Osteoblast (primary cell): Measurements from ENCODE around the gene FAM210B. TPM values are rescaled to one million over a fixed set of nuclear protein-coding genes. Genes with fewer than 3 reads are reported as not detected.

Source experiments
- DNase-seq: peaks from one replicate; pipeline ENCODE4 v3.0.0; 2011; ENCODE audit warnings: low spot score, mixed read lengths; ENCODE audit not compliant: insufficient read length; ENCODE audit errors: missing footprints
- H2AFZ ChIP-seq: 2 replicates; pipeline ENCODE4 v1.6.0; 2011; ENCODE audit warnings: mild to moderate bottlenecking, low read length
- H3K27ac ChIP-seq: 2 replicates; pipeline ENCODE4 v1.5.1; 2011; ENCODE audit warnings: mild to moderate bottlenecking, low read depth, low read length, moderate library complexity
- H3K27me3 ChIP-seq: 2 replicates; pipeline ENCODE4 v1.6.0; 2012; ENCODE audit warnings: mild to moderate bottlenecking, control low read depth, inconsistent platforms, low read length, moderate library complexity; ENCODE audit not compliant: insufficient read depth
- H3K36me3 ChIP-seq: 2 replicates; pipeline ENCODE4 v1.5.1; 2011; ENCODE audit warnings: mild to moderate bottlenecking, low read length, control low read depth, moderate library complexity; ENCODE audit not compliant: insufficient read depth
- H3K4me1 ChIP-seq: 2 replicates; pipeline ENCODE4 v1.5.1; 2011; ENCODE audit warnings: mild to moderate bottlenecking, low read length, control low read depth, moderate library complexity; ENCODE audit not compliant: insufficient read depth
- H3K4me2 ChIP-seq: 2 replicates; pipeline ENCODE4 v1.6.0; 2011; ENCODE audit warnings: mild to moderate bottlenecking, low read length; ENCODE audit not compliant: insufficient read depth
- H3K4me3 ChIP-seq: fragments of 200-600 bp; sonication (generic); 3 replicates; pipeline ENCODE4 v1.5.1; 2012; ENCODE audit warnings: mild to moderate bottlenecking, low read length, inconsistent platforms; ENCODE audit not compliant: insufficient read depth
- H3K79me2 ChIP-seq: 2 replicates; pipeline ENCODE4 v1.6.0; 2012; ENCODE audit warnings: mild to moderate bottlenecking, low read length, control low read depth, inconsistent platforms; ENCODE audit not compliant: insufficient read depth
- H3K9me3 ChIP-seq: 2 replicates; pipeline ENCODE4 v1.5.1; 2011; ENCODE audit warnings: low read depth, low read length, control low read depth
- H4K20me1 ChIP-seq: 2 replicates; pipeline ENCODE4 v1.6.0; 2012; ENCODE audit warnings: mild to moderate bottlenecking, low read length, control low read depth; ENCODE audit not compliant: insufficient read depth
- total RNA-seq: library from RNA; depleted of rRNA; stranded (reverse); fragments of >200 nt; gene quantifications from 2 replicates; pipeline ENCODE4 v1.2.3, GENCODE V29; 2012
- TF ChIP-seq, protein P1 (sequence below): IDR thresholded peaks from 2 replicates; pipeline ENCODE4 v1.5.1; 2011; ENCODE audit warnings: mild to moderate bottlenecking, low read depth, low read length, moderate library complexity; ENCODE audit errors: extremely low read depth

FAM210B gene
- total RNA-seq, 1 donor: 69.5 TPM

DNA sequence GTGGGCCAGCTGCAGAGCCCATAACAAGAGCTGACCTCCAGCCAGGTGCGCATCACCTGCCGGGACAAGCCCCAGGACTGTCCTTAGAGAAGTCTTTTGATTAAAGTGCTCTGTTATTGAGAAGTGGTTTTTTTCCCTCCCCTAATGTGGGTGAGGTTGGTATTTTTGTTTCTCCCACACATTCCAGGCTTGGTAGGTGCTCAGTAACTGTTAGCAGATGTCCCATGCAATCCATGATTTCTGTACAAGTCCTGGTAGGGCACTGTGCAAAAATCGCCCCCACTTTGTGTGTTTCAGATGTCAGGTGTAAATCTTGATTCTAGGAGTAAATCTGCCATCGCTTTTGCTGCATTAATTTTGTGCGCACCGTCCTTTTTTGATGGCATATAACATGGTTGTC, 4.7 kb downstream of the FAM210B start:
- H3K9me3 ChIP-seq: no peaks in the 10 kb centered on the region
- H3K4me3 ChIP-seq: no peak overlapping the region
- no peak overlapping the region for H2AFZ ChIP-seq
- no peak overlapping the region for H3K27ac ChIP-seq
- peaks cover 12% of the 10 kb centered on the region for H4K20me1 ChIP-seq
- H3K27me3 ChIP-seq: no peaks in the 10 kb centered on the region
- no peak overlapping the region for H3K4me2 ChIP-seq
- no peak for DNase-seq
- H3K4me1 ChIP-seq: peaks cover 14% of the 10 kb centered on the region
- TF ChIP-seq, protein P1, sequence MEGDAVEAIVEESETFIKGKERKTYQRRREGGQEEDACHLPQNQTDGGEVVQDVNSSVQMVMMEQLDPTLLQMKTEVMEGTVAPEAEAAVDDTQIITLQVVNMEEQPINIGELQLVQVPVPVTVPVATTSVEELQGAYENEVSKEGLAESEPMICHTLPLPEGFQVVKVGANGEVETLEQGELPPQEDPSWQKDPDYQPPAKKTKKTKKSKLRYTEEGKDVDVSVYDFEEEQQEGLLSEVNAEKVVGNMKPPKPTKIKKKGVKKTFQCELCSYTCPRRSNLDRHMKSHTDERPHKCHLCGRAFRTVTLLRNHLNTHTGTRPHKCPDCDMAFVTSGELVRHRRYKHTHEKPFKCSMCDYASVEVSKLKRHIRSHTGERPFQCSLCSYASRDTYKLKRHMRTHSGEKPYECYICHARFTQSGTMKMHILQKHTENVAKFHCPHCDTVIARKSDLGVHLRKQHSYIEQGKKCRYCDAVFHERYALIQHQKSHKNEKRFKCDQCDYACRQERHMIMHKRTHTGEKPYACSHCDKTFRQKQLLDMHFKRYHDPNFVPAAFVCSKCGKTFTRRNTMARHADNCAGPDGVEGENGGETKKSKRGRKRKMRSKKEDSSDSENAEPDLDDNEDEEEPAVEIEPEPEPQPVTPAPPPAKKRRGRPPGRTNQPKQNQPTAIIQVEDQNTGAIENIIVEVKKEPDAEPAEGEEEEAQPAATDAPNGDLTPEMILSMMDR: no peak
- peaks cover 42% of the 10 kb centered on the region for H3K79me2 ChIP-seq
- peaks cover 23% of the 10 kb centered on the region for H3K36me3 ChIP-seq

DNA sequence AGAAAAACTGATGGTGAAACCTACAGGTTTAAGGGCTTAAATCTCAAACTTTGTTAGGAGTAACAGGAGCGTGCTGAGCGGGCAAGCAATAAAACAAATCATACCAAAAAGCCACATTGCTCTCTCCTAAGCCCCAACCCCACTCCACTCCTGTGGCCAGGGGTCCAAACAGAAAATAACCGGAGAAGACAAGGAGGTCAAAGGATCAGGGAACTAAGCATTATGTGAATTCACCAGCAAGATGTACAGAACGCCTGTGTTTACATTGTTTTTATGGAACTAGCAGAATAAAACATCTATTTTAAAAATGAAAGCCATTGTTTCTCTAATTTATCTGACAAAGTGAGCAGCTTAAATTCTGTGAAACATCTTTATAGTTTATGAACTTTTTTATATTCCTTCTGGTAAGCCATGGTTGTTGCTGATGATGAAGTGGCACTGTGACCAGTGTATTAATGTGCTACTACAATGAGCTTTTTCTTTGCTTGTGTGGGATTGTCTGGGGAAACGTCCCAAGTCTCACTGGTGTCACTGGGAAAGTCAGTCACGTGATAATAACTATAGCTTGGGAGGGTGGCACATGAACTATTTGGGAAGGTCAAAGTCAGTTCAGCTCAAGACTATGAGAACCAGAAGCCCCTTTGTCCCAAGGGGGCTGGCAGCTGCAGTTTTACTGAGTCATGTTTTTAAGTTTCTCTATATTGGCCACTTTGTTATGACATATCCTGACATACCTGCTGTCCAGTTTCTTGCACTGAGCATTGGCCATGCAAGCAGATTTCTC, 9.8 kb downstream of the FAM210B start:
- Histone ChIP-seq H3K4me2 (no peak overlapping the region), H3K27ac (no peak overlapping the region), H3K4me1 (no peaks in the 10 kb centered on the region), H3K4me3 (no peak overlapping the region), H3K79me2 (peaks cover 26% of the 10 kb centered on the region), H2AFZ (no peak overlapping the region), H3K36me3 (peaks cover 48% of the 10 kb centered on the region), H4K20me1 (peaks cover 5% of the 10 kb centered on the region), H3K9me3 (no peaks in the 10 kb centered on the region), H3K27me3 (no peaks in the 10 kb centered on the region)
- no peak for DNase-seq
- TF ChIP-seq, protein P1: no peak

DNA sequence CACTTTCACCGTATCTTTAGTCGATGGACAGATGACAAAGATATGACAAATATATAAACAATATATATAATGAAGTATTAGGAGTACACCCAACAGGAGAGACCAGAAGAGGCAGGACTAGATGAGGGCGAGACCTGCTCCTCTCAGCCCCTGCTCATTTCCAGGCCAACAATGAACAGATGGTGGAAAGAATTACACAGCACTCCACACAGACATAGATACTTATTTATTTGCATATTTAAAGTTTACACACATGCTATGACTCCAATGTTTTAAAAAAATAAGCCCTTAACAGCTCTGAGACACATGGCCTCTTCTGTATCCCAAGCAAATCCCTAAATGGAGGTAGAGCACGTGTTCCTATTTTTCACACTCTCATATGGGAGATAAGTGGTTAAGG, 10.4 kb downstream of the FAM210B start:
- Histone ChIP-seq H3K36me3 (peaks cover 46% of the 10 kb centered on the region), H3K4me1 (peaks cover under 1% of the 10 kb centered on the region), H3K27me3 (no peaks in the 10 kb centered on the region), H3K4me3 (no peak overlapping the region), H3K4me2 (no peak overlapping the region), H3K9me3 (no peaks in the 10 kb centered on the region), H3K79me2 (peaks cover 21% of the 10 kb centered on the region), H3K27ac (no peak overlapping the region), H2AFZ (no peak overlapping the region), H4K20me1 (no peaks in the 10 kb centered on the region)
- TF ChIP-seq, protein P1: no peak
- no peak for DNase-seq

- Histone ChIP-seq H3K27me3 (no peaks in the 10 kb centered on the region), H4K20me1 (no peaks in the 10 kb centered on the region), H3K4me3 (no peak overlapping the region), H3K9me3 (no peaks in the 10 kb centered on the region), H3K79me2 (peaks cover 41% of the 10 kb centered on the region), H3K4me2 (no peak overlapping the region), H3K36me3 (peaks cover 34% of the 10 kb centered on the region), H3K27ac (no peak overlapping the region), H3K4me1 (peaks cover 4% of the 10 kb centered on the region), H2AFZ (no peak overlapping the region)
- no peak for DNase-seq
- TF ChIP-seq, protein P1: no peak
These were observed 13.2 kb downstream of the FAM210B start for GRCh38 chr20:56371977-56372376.
